Measurements from ENCODE around the gene MYO1G.
A peak's percentile ranks its signal among the peaks of the same experiment; 100 is the strongest.
"Not testable (repeated sequence)": the region's sequence is repeated elsewhere in the genome, so short reads cannot be mapped to it uniquely, and the experiment has no call there.

The MYO1G gene

GRCh38 chr7:44978511-44979366 lies at the start of gene MYO1G:
MYO1G (minus strand) TSS chr7:44979015; CDS start chr7:44978961, 54 bp downstream.
- DNase-seq = peak; percentile 78 to 89

DNA sequence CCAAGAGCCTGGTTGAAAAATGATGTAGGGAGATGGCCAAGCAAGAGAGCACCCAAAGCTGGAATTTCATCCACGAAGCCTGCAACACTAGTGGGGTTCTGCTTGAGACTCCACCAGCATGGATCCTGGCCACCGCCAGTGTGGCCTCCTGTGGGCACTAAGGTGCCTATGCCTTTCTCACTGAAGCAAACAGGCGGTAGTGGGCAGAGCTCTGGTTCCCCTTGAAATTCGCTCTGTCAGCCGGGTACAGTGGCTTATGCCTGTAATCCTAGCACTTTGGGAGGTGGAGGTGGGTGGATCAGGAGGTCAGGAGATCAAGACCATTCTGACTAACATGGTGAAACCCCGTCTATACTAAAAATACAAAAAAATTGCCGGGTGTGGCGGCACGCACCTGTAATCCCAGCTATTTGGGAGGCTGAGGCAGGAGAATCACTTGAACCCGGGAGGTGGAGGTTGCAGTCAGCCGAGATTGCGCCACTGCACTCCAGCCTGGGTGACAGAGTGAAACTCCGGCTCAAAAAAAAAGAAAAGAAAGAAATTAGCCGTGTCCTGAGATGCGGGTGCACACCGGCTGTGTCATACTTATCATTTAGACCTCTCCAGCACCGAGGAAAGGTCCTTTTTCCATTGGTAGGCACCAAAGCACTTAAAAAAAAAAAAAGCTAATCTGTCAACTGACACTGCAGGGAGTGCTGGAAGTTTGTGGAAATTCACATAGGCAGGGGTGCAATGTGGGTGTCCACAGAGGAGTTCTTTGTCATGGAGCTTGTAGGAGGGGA lies 49.5 kb upstream of the MYO1G start:
- DNase-seq = peak in 1 of 2 donors; percentile 28

DNA sequence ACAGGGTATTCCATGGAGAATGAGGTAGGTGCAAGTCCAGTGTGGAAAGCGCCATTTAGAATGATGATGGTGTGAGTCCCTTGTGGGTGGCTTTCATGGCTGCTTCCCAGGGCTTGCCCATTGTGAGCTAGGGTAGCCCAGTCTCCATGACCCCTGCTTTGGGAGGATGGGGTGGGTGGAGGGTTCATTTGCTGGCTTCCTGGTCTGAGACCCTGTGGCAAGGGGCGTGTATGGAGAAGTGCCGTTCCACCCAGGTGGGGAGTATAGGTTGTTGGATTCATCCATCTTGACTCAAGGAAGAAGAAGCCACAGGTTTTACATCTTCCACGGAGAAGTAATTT lies 48.9 kb upstream of the MYO1G start:
- DNase-seq = no peak

DNA sequence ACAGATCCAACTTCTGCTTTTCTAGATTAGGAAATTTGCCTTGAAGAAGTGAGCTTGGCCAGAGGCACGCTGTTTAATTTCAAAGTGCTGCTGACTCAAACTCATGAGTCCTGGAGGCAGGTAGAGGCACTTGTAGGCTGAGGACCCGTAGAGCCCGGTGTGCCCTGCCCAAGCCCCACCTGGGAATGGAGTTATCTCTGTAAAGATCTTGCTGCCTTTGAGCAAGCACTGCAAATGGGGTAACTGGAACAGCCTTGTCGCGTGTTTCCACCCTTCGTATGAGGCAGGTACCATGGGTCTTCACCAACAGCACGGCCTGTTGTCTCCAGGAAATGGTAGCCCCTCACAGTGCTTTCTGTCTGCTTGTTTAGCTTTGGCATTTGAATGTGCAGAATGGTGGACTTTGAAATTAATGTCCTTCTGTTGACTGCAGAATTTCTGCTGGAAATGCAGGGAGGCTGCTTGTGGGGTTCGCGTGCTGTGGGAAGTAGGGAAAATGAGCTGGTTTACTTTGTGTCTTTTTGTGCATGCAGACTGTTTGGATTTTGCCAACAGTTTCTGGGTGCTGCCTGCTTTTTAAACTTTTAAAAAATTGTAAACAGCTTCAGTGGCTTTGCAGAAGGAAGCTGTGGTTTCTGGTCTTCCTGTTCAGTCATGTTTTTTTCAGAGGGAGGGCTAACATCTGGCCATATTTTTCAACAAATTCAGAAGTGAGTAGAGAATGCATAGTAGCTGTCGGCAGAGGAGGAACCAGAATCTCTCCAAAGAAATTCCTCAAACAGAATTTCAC lies 48.4 kb upstream of the MYO1G start:
- peak in 1 of 2 donors; percentile 18 for DNase-seq

DNA sequence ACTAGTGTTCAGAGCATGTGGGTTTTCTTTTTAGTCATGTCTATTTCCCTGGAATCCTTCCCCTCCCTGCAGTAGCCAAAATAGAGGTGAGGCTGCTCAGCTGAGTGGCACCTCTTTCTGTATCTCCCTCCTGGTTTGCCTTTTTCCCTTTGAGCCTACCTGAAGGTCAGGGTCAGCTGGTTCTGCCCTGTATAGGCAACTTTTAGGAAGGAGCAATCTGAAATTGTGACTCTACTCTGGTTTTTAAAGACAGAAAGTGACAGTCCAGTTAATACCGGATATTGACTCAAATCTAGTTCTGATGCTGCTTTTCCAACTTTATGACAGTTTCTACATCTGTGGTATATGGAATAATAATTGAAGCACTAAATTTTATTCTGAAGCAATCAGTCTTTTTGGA lies 47.2 kb upstream of the MYO1G start:
- DNase-seq = no peak

DNA sequence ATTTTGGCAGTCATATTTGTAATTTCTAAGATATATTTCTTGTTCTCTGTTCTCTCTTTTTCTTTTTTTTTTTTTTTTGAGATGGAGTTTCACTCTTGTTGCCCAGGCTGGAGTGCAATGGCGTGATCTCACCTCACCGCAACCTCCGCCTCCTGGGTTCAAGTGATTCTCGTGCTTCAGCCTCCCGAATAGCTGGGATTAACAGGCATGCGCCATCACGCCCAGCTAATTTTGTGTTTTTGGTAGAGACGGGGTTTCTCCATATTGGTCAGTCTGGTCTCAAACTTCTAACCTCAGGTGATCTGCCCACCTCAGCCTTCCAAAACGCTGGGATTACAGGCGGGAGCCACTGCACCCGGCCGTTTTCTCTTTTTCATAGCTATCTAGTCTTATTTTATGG lies 46.7 kb upstream of the MYO1G start:
- not testable (repeated sequence) for DNase-seq

- no peak for DNase-seq
Measured at GRCh38 chr7:45024126-45024744, 45.4 kb upstream of the MYO1G start.

- DNase-seq = peak in 1 of 2 donors; percentile 22
Measured at GRCh38 chr7:45021604-45022296, 42.9 kb upstream of the MYO1G start.

GRCh38 chr7:45020915-45021314 lies 42.1 kb upstream of the MYO1G start:
- no peak for DNase-seq

GRCh38 chr7:45017253-45017652 lies 38.4 kb upstream of the MYO1G start:
- DNase-seq = no peak

DNA sequence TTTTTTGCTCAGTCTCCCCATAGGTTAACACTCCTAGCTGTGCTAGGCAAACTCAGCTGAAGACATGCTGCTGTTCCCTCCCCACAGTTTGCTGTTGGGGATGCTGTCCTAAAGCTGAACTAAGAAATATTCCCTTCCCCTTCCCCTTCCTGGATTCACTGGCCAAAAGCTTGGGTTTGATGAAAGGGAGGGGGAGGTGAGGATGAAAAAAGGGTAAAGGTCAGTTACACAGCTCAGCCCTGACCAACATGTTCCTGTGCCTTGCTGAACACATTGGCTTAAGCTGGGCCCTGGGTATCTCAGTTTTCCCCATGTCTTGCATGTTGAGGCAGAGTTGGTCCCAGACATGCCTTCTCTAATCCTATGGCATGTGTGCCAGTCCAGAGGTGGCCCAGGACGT lies 36.5 kb upstream of the MYO1G start:
- DNase-seq = no peak

- no peak for DNase-seq
Measured at GRCh38 chr7:45013465-45013967, 34.7 kb upstream of the MYO1G start.

GRCh38 chr7:45007571-45008328 lies 28.9 kb upstream of the MYO1G start:
- no peak for DNase-seq

GRCh38 chr7:45007106-45007505 lies 28.3 kb upstream of the MYO1G start:
- DNase-seq = no peak

DNA sequence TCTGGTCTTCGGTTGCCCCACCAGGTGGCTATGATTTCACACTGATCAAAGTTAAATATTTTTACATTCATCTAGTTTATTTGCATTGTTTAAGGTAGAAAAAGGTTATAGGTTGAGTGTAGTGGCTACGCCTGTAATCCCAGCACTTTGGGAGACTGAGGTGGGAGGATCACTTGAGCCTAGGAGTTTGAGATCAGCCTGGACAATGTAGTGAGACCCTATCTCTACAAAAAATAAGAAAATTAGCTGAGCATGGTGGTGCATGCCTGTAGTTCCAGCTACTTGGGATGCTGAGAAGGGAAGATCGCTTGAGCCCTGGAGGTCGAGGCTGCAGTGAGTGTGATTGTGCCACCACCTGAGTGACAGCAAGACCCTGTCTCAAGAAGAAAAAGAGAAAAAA lies 25.0 kb upstream of the MYO1G start:
- no peak for DNase-seq

- no peak for DNase-seq
Measured at GRCh38 chr7:45001826-45002225, 23.0 kb upstream of the MYO1G start.

DNA sequence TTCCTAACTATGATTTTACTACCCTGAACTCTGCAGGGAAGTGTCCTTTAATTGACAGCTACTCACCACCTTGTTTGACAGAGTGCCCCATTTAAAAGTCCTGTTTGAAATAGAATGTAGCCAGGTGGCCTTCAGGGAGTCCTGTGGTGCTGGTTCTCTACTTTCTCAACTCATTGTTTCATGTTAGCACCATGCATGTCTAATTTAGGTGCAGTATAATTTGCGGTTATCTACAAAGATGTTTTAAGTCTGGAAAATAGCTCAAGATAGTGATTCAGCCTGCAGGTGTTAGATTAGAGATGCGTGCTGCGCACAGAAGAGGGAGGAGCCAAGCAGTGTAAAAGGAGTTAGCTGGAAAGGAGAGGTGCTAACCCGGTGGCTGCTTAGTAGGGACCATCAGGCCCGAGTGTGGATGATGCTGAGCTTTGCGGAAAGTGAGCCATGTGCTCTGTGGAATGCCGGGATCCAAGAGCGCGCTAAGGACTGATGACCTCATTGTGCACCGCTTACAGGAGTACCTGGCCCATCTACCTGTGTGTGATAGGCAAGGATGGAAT lies 22.4 kb upstream of the MYO1G start:
- DNase-seq = peak; percentile 70 to 71

GRCh38 chr7:45000093-45001032 lies 21.5 kb upstream of the MYO1G start, which contains the start of gene CCM2:
CCM2 (plus strand) TSS chr7:45000201; CDS start chr7:45000334, 133 bp downstream.
- no peak for DNase-seq

All from stimulated activated CD4-positive, alpha-beta T cell treated with anti-CD3 and anti-CD28 coated beads, Interleukin-2, amount 100 ng/mL, for 24 hours (primary cell).